ENCODE data around the gene TNFRSF12A. TPM values are rescaled to one million over a fixed set of nuclear protein-coding genes. Genes with fewer than 3 reads are reported as not detected.

TNFRSF12A gene
- total RNA-seq, 1 experiment from 2014 or later: 147 TPM

GRCh38 chr16:2979669-2980226 is 40.4 kb upstream of the TNFRSF12A start:
- no peak overlapping the region for H2BK15ac ChIP-seq (ENCODE audit: low read depth, low read length)
- H4K91ac ChIP-seq (ENCODE audit: insufficient read length, low read depth, low read length): no peak overlapping the region
- H3K79me2 ChIP-seq (ENCODE audit: insufficient read depth, low read length): no peaks in the 10 kb centered on the region; the same call in 1 of the 2 replicates
- TF ChIP-seq CTCF (conservative IDR thresholded peaks at IDR 0.05): no peak
- no peak overlapping the region for H2BK120ac ChIP-seq (ENCODE audit: low read depth, low read length, poor library complexity, severe bottlenecking)
- DNase-seq: no peak
- no peak overlapping the region; the same call in 1 of the 2 replicates for H3K14ac ChIP-seq (ENCODE audit: insufficient read depth, low read length)
- H3K4me3 Mint-ChIP-seq: peak overlapping the region; percentile 87 to 90
- H3K4me1 ChIP-seq (ENCODE audit: insufficient read depth, low read length): no peaks in the 10 kb centered on the region
- no peak overlapping the region for H2AFZ ChIP-seq (ENCODE audit: low read length)
- H3K56ac ChIP-seq (ENCODE audit: insufficient read length, low read depth, low read length): no peak overlapping the region
- H3K18ac ChIP-seq (ENCODE audit: insufficient read length, low read depth, low read length): no peak overlapping the region
- no peak overlapping the region for H4K8ac ChIP-seq (replicated peaks; ENCODE audit: insufficient read length, low read depth, low read length)
- no peak overlapping the region for H3K4ac ChIP-seq (ENCODE audit: low read depth, low read length)
- no peak overlapping the region for H2BK5ac ChIP-seq (ENCODE audit: insufficient read length, low read length)
- no CpG with 5 or more reads among the region's 43 CpGs for WGBS (ENCODE audit: extremely low coverage, insufficient read length, low lambda C conversion rate)
- H3T11ph ChIP-seq (ENCODE audit: low read length): no peak overlapping the region
- H3K23ac ChIP-seq (ENCODE audit: insufficient read length, low read depth, low read length): no peak overlapping the region
- no peak overlapping the region for H4K5ac ChIP-seq (ENCODE audit: insufficient read length, low read depth, low read length)
- H3K27me3 ChIP-seq (ENCODE audit: insufficient read depth, low read length): no peaks in the 10 kb centered on the region
- peaks cover 26 to 31% of the 10 kb centered on the region in 2 experiments for H3K4me1 Mint-ChIP-seq
- no peaks in the 10 kb centered on the region for H3K79me1 ChIP-seq (ENCODE audit: insufficient read depth, low read depth, low read length, poor library complexity, severe bottlenecking)
- H3K27ac ChIP-seq (ENCODE audit: insufficient read length, low read depth, low read length): no peak overlapping the region
- no peaks in the 10 kb centered on the region for H4K20me1 ChIP-seq (ENCODE audit: control insufficient read depth, insufficient read depth, insufficient read length)
- peak overlapping the region; percentile 28 for H3K4me2 ChIP-seq (ENCODE audit: insufficient read depth, insufficient read length, low read length)
- H3K36me3 Mint-ChIP-seq (ENCODE audit: insufficient read depth in 1 of 3, low read depth in 3 of 3): peaks cover 7 to 33% (median 24%) of the 10 kb centered on the region in 3 experiments; a peak in 6 of 7 replicates
- no peaks in the 10 kb centered on the region for H3K9me3 ChIP-seq (ENCODE audit: control insufficient read depth, low read depth, low read length)
- no peaks in the 10 kb centered on the region for H3K9me3 Mint-ChIP-seq
- H3K27ac Mint-ChIP-seq: peak overlapping the region in 2 of 3 experiments; percentile 14 to 85; a peak in 3 of 7 replicates
- peak overlapping the region; percentile 50 for H3K9ac ChIP-seq (ENCODE audit: extremely low read depth, insufficient read length, low read length)
- H3K23me2 ChIP-seq (ENCODE audit: insufficient read length, low read depth, low read length, poor library complexity, severe bottlenecking): peaks cover 9% of the 10 kb centered on the region
- no peak overlapping the region for H2BK12ac ChIP-seq (ENCODE audit: insufficient read length, low read depth, low read length)
- peaks cover 3% of the 10 kb centered on the region for H3K27me3 Mint-ChIP-seq (ENCODE audit: low read depth)
- no peak overlapping the region for H2BK20ac ChIP-seq (ENCODE audit: low read depth, low read length, poor library complexity, severe bottlenecking)
- H2AK5ac ChIP-seq (ENCODE audit: insufficient read length, low read length): no peak overlapping the region

Measured in H9 (cell line).